HG03280 (cell line): ENCODE measurements around the gene ABHD14A.

Experiments used
- ATAC-seq: cut with Tn5 transposase; IDR thresholded peaks from one replicate; pipeline ENCODE4 v1.9.1; 2021; ENCODE audit warnings: mild to moderate bottlenecking, moderate library complexity; ENCODE audit not compliant: unreplicated experiment

Gene ABHD14A

GRCh38 chr3:51955893-51956770 is 18.7 kb upstream of the ABHD14A start:
- ATAC-seq: no peak

DNA sequence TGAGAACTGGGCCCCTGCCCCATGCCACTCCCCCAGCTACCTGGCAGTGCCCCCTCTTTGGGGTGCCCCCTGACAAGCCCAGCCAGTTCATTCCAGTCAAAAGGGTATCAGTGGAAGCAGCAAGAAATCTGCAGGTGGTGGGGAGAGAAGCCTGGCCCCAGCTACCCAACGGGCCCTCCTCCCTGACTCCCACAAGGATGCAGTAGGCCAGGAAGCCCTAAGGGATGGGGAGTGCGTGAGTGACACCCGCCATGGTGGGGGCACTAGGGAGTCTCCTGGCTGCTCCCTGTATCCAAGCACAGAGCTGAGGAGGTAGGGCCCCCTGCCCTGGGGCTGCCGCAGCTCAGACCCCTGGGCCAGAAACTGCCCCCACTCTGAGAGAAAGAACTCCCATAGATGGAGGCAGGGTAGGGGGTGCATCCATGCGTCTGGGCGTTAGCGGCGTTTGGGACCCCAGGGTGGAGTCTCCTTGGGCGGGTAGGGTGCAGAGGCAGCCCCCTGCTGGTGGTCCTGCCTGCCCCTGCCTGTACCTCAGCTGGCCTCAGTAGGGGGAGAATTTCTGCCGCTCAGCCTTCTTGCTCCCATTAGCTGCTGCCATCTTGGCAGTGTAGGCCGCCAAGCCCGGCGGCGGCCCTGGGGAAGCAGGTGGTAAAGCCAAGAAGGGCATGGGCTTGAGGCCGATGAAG is 17.2 kb upstream of the ABHD14A start:
- ATAC-seq: no peak

GRCh38 chr3:51958603-51959521 is 16.0 kb upstream of the ABHD14A start:
- no peak for ATAC-seq

GRCh38 chr3:51959651-51960050 is 15.2 kb upstream of the ABHD14A start:
- ATAC-seq: no peak

- no peak for ATAC-seq
Measured at GRCh38 chr3:51960386-51960785, 14.5 kb upstream of the ABHD14A start.

DNA sequence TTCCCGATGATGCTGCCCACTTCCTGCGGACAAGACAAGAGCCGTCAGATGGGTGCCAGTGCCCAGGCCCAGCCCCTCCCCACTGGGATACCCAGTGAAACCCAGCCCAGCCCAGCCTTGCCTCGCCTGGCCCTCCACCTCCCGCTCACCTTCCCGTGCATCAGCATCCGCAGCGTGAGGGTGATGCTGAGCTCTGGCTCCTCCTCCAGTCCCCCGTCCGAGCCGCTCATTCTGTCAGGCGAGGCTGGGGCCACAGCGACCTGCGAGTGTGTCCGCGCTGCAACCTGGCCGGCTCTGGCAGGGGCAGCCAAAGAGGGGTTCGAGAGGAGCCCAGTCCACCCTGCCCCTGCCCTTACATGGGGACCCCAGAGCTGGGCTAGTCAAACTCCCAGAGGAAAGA is 13.9 kb upstream of the ABHD14A start:
- no peak for ATAC-seq

DNA sequence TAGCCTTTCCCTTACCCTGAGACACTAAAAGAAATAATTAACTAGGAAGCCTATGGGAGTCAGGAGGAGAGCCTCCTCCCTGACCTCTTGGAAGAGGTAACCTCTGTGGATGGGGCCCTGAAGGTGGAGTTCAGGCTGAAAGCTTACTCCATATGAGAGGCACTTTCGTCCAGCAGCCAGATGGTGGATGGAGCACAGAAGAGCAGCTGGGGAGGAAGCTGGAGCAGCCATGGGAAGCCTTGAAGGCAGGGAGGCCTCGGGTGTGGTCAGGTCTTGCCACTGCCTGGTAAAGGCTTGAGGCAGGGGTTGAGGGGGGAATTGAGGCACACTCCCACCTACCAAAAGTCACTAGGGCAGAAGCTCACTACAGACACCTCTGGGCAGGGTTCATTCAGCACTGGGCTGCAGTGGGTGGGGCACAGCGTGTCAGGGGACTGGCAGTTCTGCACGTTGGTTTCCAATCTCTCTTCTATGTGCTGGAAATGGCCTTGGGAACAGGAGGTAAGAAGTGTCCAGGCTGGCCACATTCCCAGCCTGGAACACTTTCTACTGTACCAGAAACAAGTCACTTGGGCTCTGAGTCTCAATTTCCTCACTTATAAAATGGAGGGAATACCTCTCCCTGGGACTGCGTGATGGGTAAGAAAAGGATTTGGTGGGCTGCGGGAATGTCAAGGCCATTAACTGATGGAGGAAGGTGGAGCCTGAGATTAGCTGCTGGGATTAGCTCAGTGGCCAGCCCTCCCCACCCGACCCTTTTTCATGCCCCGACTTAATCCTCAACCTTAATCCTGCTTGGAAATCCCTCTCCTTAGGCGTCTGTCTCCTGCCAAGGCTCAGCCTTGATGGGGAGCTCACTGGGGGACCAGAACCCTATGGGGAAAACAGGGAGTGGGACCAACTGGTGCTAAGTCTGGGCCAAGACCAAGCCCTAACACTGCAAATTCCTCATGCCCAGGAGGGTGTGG is 13.0 kb upstream of the ABHD14A start:
- ATAC-seq: no peak

DNA sequence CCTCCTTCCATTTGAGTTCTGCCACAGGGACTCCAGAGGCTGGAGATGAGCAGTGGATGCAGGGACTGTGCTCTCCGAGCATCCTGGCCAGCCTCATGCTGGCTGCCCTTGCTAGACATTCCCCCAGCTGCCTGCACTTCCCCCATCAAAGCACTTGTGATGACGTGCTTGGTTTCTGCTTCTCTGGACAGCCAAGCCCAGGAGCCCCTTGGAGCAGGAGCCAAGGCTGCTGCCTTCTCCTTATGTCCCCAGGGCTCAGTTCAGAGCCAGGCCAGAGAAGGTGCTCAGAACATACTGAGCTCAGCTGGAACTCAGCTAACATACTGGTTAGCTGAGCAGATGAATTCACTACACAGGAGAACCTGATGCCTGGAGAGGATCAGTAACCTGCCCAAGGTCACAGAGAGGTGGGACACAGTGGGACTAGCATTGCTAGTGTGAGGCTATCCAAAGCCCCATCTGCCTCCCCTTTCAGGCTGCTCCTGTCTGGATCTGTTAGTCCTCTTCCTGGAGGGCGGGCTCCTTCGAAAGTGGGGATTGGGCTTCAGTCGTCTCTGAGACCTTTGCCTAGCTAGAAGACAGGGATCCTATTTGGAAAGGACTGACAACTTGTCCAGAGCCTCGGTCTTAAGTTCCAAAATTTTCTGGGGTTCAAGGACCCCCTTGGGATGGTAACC is 11.9 kb upstream of the ABHD14A start:
- no peak for ATAC-seq

DNA sequence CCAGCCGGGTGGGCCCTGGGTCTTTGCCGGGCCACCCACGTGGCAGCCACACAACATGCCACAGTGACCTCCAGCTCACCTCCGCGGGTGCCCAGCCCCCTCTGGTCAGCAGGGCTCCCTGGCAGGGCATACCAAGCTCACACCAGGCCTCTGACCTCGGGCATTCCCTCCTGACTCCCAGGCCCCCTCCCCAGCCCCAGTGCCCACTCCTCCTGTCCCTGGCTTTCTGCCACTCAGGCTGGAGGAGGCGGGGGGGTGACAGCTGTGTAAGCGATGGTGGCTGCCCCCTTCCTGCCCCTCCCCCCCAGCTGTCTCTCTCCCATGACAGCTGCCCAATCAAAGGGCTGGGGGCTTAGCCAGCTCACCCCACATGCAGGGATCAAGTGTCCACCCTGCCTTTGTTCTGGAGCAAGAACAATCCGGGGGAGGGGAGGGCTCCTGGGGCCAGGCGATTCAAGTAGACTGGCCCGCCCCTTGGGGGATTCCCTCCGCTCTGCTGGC is 10.9 kb upstream of the ABHD14A start:
- ATAC-seq: no peak

DNA sequence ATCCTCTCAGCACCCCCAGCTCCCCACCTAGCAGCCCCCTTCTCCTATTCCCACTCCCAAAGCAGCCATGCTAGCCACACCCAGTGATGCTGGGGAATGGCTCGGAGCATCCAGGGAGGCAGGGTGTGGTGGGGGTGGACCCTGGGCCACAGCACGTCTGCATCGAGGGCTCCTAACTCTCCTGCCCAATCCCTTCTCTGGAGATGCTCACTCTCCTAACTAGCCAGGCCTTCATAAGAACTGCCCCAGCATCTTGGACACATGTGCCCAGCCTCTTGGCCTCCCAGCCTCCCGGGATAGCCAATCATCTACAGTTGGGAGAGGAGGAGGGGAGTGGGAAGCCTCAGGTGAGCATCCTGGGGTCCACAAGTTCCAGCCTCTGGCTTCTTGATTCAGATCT is 10.3 kb upstream of the ABHD14A start:
- ATAC-seq: no peak

DNA sequence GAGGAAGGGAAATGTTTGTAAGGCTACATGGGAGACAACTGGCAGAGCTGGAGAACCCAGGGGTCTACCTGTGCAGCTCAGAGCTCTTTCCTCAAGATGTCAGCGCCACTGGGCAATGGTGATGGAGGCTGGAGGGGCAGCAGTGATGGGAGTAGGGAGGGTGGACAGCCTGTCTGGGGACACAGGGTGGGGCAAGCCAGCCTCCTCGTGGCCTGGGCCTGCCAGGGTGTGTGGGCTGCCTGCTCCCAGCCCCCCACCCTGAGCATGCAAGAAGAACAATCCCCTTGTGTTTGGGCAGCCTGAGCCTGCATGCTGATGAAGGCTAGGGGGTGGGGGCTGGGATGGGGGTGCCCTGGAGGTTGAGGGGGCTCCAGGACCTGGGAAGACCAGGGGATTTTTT is 8.8 kb upstream of the ABHD14A start:
- ATAC-seq: no peak

DNA sequence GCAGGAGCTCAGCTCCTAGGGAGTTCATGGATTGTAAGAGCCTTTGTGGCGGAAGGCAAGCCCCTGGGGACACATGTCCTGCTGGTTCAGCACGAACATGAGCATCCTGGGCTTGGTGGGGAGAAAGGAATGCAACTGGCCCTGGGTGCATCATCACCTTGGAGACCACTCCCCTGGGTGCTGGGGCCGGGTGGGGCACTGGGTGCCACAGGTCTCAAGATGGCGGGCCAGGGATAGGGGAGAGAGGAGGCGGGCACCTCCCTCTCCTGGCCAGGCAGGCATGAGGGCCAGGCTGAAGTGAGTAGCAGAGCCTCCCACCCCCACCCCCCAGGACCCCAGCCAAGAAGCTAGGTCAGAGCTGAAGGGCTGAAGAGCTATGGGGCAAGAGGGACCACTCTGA is 8.4 kb upstream of the ABHD14A start:
- ATAC-seq: no peak

GRCh38 chr3:51966922-51967383 is 7.9 kb upstream of the ABHD14A start:
- peak; percentile 41 for ATAC-seq

DNA sequence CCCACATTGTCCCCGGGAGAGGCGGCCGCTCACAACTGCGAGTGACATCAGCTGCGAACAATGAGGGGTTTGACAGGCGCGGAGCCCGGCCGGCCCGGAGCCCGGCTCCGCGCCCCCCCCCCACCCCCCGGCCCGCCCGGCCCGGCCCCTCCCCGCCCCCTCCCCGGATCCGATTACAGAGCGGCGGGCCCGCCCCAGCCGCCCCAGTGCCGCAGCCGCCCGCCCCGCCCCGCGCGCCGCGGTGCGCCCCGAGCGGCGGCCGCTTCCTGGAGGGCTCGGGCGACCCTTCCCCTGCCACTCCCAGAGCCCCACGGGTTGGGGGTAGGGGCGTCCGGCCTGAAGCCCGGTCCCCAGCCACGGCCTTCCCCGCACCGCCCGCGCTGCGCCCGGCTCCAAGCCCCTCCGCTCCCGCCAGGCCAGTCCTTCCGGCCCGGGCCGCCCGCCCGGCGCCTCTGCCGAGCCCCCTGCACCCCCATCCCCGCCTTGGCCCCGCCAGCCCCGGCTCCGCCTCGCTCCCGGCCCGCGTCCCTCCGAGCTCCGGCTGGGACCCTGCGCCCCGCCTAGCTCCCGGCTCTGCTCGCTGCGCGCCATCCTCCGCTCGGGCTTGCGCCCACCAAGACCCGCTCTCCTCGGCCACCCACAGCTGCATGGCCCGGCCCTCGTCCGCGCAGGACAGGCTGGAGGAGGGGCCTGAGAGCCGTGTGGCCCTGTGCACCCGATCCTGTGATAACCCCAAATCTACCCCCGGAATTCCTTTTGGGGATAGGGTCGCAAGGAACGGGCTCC is 7.3 kb upstream of the ABHD14A start, which contains the start of gene PCBP4:
Gene PCBP4, minus strand, starts transcription at position 71 of the 786 bp plus-strand sequence. CDS start 6,214 bp downstream, outside the sequence.
- ATAC-seq: peak; percentile 49

DNA sequence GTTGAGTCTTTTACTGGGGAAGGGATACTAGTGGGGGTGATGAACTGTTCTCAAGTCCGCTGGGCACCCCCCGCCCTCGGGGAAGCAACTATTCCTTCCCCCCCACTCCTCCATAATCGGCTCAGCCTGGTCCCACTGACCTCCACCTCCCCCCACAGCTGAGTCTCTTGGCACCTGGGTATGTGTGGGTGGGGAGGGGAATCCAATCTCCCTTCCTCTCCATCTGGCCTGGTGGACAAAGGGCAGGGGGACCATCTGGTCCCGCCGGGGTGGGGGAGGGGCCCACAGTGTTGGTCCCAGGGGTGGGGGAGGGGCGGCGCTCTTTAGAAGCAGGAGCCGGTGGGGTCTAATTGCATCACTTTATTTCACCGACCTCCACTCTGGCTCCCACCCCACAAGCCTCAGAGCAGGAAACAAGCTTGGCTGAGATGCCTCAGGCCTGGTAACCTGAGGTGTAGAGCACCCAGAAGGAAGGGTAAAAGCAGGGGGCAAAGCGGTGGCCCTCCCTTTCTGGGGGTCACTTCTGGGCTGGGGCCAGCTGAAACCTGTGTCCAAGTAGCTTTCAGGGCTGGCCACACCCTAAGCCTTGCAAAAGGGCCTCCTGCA is 6.6 kb upstream of the ABHD14A start:
- no peak for ATAC-seq

DNA sequence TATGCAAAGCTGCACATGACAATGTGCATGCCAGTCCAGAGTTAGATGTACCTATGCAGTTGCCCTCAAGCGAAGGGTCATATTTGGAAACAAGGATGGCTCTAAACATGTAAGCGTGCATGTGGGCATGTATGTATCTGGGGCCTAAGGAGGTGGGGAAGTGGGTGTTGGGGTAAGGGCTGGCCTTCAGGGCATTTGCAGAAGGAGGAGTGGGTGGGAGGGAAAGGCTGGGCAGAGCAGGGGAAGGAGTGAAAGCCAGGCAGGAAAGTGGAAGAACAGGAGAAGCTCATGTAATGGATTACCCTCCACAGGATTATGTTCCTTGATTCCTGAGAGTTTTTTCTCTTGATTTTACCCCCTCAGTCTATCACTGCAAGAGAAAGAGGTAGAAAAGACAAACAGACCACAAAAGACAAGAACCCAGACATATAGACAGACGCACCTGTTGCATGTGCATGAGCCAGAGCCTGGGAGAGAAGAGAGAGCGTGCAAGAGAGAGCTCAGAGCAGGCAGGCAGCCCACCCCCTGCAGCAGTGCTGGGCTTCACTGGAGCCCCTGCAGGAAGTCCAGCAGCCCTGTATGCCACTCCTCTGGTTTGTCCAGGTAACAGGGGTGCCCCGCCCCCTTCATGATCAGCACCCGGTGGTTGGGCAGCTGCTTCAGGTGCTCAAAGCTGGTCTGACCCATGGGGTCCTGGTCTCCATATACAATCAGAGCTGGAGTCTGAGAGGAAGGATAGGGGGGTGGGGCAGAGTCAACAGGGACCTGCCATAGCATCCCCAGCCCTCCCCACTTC is 5.8 kb upstream of the ABHD14A start:
- ATAC-seq: no peak

- ATAC-seq: no peak
Measured at GRCh38 chr3:51969841-51970240, 5.0 kb upstream of the ABHD14A start.
